HG03280 (cell line): ENCODE measurements around the gene OR6P1.

Experiments used
- ATAC-seq: cut with Tn5 transposase; IDR thresholded peaks from one replicate; pipeline ENCODE4 v1.9.1; 2021; ENCODE audit warnings: mild to moderate bottlenecking, moderate library complexity; ENCODE audit not compliant: unreplicated experiment

OR6P1 gene, protein sequence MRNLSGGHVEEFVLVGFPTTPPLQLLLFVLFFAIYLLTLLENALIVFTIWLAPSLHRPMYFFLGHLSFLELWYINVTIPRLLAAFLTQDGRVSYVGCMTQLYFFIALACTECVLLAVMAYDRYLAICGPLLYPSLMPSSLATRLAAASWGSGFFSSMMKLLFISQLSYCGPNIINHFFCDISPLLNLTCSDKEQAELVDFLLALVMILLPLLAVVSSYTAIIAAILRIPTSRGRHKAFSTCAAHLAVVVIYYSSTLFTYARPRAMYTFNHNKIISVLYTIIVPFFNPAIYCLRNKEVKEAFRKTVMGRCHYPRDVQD

DNA sequence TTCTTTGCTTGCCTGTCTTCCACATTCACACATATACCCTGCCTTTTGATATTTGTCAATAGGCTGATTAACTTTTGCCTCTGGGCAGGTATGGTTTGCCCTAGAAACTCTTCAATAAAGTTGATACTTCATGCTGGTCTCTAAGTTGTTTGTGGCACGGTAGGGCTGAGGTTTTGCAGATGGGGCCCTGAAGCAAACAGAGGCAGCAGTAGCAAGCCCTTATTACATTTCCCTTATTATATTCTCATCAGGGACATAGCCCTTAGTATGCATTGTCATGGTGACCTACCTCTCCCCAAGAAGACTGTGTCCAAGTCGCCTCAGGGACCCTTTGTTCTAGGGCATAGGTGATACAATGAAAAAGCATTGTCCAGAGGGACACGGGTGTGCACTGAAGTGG is at the start of gene OR6P1:
OR6P1 (minus strand) TSS at position 101 of the 400 bp plus-strand sequence. CDS start 6,976 bp downstream, outside the sequence.
- no peak for ATAC-seq

DNA sequence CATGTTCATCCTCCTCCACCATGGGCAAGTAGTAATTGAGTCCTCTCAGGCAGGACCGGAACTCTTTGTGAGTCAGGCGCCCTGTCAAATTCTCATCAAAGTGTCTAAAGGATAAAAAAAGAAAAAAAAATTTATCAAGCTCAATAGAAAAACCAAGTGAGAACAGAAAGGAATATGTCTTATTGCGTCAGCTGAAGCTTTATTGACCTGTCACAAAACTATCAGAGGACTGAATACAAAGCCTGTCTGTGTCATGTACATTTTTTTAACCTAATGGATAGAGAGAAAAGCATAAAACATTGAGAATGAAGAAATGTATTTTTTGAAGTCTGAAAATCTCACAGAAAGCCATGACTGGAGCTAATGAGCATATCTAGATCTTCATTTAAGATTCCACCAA is 43.4 kb upstream of the OR6P1 start:
- ATAC-seq = no peak

DNA sequence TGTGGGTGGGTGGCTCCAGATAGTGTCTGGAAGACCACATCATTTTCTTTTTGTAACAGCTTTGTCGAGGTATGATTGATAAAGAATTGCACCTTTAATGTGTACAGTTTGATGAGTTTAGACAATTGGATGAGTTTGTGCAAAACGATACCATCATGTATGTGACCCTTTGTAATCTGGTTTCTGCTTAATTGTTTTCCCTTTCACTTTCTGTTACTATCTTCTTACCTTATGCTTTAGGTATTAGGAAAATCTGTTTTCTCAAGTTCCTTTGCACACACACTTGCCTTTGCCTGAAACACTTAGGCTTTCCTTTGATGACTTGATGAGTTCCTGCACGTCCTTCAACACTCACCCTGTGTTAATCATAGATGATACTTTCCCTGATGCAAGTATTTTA is 41.5 kb upstream of the OR6P1 start:
- ATAC-seq = no peak

DNA sequence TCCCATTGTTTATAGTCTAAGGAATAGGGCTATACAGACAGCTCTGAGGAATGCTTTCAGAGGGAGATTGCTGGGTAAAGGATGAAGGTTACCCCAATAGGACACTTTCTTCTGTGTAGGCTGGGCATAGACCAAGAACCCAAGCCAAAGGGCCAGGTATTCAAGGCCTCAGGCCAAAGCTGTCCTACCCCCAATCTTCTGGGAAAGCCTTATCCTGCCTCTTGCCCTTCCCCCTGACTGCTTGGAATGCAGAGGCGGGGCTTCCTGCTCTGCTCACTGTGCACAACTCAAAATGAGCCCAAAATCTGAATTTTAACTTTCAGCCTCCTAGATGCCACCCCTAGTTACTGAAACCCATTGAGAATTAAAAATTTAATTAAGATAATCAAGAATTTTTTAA is 36.9 kb upstream of the OR6P1 start:
- ATAC-seq = no peak

DNA sequence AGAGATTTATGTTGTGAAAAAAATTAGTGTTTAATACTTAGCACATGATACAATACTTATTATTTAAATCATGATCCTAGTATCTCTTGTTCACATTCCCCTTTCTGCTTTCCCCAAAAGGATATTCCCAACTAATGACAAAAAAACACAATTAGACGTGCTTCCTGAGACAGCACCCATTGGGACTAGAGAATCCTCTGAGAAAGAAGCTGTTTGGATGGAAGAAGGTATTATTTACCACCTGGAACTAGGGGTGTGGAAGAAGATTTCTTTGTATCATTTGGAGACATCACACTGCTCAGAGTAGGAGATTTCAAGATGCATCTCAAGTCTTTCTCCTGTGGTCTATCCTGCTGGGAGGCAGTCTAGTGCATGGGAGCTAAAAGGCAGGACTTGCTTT is 34.6 kb upstream of the OR6P1 start, which contains the start of gene OR10Z1:
OR10Z1 (plus strand) TSS at position 301 of the 400 bp plus-strand sequence. CDS start 1,171 bp downstream, outside the sequence.
- ATAC-seq = no peak

DNA sequence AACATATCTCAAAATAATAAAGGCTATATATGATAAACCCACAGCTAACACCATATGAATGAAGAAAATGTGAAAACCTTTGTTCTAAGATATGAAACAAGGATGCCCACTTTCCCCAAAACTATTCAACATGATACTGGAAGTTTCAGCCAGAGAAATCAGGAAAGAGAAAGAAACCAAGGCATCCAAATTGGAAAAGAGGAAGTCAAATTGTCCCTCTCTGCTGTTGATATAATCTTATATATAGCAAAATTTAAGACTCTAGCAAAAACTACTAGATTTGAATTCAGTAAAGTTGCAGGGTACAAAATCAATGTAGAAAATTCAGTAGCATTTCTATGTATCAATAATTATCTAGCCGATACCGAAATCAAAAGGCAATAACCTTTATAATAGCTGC is 30.4 kb upstream of the OR6P1 start:
- ATAC-seq = no peak

DNA sequence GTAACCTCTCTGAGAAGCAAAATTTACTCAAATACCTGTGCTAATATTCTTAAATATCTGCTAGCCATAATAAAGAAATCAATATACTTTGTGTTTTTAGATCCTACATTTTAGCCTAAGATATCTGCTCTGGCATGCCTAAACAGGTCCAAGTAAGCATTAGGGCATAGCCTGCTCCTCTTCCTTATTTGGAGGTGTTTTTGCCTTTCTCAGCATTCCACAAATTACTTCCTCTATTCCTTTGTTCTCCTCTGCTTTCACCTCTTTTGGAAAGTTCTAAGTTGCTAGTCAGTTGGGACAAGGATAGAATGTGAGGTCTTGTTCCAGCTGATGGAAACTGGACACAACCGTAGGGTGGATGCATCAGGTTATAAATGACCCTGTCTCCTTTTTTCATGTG is 16.6 kb upstream of the OR6P1 start:
- ATAC-seq = no peak

DNA sequence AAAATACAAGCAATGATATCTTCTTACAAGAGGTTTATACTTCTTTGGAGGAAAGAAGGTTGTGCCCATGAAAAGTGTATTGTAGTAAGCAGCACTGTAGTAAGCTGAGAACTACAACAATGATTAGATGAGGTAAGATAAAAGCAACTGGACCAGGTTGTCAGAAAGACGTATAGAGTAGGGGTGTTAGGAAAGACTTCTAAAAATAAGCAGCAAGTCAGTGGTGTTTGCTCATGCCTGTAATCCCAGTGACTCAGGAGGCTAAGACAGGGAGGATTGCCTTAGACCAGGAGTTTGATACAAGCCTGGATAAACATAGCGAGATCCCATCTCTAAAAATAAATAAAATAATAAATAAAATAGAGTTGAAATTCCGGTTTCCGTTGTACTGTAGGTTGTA is 13.6 kb upstream of the OR6P1 start:
- ATAC-seq = no peak

DNA sequence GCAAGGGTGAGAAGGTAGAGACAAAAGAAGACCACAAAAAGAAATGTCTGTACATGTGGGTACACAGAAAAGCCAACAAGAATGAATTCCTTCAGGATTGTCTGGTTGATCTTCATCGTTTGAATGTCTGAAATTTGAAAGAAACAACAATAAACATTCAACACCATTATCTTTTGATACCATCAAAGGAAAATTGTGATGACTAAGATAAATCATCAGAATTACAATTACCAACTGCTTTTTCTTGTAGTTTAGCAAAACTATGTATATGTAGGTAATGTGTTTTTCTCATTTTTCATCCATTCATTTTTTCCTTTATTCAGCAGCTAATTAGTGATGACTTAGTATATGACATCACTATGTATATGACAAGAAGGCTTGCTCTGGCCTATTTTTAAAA is 9.4 kb upstream of the OR6P1 start, which contains the start of gene OR10X1:
OR10X1 (minus strand) TSS at position 167 of the 400 bp plus-strand sequence; CDS start at position 167, 0 bp downstream.
- no peak for ATAC-seq

DNA sequence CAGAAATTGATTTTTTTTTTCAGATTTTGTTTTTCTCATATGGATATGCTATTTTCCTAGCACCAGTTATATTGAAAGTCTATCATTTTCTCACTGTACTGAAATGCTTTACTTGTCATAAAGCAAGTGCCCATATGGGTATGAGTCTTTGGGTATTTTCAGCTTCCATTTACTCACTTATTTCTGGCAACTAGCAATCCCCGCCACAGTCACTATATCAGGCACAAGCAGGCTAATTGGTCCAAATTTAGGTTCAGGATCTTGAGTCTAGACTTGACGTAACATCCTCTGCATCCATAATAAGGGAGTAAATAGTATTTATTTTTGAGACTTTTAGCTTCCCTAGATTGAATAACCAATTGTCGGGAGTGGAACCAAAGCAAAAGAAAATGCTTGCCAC is 7.2 kb upstream of the OR6P1 start:
- no peak for ATAC-seq

DNA sequence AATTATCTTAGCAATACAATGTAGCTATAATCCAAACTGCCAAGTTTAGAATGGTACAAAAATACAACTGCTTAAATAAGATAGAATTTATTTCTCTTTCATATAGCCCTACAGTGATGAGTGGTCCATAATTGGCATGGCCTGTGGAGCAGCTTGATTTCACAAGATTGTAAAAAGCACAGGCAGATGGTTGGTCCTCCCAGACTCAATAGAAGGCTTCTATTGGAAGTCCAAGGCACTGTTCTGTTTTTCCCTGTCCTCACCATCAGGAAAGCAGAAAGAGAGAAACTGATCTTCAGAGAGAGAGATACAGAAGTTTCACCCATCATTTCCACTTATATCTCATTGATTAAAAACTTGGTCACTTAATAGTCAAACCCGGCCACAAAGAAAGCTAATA is 1.8 kb upstream of the OR6P1 start:
- ATAC-seq = no peak

DNA sequence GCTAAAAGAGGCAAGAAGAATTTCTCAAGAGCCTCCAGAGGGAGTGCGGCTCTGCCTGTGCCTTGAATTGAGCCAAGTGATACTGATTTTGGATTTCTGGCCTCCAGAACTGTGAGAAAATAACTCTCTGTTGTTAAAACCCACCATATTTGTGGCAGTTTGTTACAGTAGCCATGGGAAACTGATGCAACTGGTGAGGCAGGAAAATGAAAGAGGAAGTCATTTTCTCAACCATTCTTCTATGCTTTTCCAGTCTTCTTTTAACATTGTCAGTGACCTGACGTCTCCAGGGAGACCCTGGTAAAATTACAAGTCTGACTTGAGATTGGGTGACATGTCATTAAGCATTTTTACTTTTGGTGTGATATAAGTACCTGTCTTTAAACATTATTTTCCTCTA is 5.8 kb downstream of the OR6P1 start:
- no peak for ATAC-seq

DNA sequence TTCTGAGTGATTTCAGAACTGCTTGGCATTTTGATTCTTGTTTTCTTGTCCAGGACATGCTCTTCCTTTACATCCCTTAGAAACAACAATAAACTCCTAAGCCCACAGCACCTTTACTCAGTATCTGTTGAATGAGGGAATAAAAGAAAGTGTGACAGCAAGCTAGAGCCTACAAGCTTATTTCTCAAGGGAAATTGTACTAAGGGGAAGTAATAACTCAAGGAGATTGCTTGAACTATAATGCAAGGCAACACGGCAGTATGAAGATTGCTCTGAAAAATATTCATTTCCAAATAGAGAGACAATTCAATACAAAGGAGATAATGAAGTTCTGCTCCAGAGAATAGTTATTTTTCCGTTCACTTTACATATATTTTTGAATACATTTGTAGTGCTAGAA is 6.5 kb downstream of the OR6P1 start:
- ATAC-seq = no peak

DNA sequence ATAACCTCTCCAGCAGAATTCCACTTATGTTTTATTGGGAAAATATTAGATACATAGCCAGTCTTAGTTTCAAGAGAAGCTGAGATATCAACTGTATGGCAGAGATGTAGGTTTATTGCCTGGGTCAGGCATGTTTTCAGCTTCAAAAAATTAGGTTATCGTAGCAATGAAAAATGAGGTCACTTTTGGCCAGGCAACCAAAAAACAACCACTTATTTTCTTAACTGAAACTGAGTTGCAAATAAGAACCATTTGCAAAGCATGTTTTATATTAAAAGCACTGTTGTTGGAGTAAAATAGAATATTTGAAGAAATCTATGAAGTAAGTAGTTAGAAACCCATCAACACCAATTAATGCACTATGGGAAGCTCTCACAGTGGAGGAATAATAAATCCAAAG is 10.7 kb downstream of the OR6P1 start:
- no peak for ATAC-seq

DNA sequence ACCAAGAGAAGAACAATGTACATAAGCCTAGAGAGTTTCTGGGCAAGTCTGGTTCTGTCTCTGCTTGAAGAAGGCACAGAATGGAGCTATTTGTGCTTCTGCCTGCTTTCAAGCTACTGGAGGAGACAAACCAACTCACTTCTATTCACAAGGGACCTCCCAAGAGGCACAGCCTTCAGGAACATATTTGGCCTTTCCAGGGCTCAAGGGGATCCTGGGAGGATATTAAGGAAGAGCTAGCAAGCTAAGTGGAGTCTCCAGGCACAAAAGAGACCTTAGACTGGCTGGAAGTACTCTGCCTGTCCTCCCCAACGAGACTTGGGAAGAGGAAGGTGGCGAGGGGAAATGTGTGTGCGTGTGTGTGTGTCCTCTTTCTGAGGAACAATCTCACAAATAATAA is 16.0 kb downstream of the OR6P1 start, which contains the start of gene OR6Y1:
OR6Y1 (minus strand) TSS at position 54 of the 400 bp plus-strand sequence. CDS start 6,300 bp downstream, outside the sequence.
- ATAC-seq = no peak

DNA sequence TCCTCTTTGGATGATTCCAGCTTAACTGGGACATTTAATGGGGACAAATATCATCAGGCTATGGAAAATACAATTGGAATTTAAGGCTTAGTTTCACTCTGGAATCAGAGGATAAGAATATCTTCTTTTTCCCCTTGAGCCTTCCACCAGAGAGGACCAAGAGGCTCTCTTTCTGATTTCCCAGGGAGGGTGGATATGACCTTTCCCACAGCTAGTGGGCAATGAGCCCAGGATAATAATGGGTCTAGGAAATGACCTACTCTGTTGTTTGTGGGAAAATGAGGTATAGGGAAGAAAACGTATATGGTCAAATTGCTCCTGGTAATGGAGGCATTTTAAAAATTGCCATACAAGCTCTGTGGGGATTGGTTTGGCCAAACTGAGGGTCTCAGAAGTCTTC is 18.1 kb downstream of the OR6P1 start:
- ATAC-seq = no peak

DNA sequence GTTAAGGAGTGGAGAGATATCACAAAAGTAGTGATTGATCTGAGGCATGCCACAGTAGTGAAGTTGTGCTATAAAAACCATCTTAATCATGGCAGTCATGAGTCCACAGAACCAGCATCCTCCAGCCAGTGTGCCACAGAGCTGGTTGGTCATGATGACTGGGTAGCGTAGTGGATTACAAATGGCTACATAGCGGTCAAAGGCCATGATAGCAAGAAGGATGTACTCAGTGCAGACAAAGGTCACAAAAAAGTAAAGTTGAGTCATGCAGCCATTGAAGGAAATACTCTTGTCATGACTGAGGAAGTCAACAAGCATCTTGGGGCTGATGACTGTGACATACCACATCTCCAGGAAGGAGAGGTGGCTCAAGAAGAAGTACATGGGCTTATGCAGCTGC is 22.8 kb downstream of the OR6P1 start:
- ATAC-seq = no peak

DNA sequence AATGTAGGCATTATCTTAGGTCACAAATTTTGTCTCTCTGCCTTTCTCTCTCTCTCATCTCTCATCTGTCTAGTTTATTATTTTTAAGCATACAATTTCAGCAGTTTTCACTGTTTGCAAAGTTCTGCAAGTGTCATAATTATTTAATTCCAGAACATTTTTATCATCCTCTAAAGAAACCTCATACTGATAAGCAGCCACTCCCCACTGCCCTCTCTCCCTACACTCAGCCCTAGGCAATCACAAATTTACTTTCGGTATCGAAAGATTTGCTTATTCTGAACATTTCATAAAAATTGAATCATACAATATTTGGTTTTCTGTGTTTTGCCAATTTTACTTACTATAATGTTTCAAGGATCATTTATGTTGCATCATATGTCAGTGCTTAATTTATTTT is 32.8 kb downstream of the OR6P1 start:
- no peak for ATAC-seq

DNA sequence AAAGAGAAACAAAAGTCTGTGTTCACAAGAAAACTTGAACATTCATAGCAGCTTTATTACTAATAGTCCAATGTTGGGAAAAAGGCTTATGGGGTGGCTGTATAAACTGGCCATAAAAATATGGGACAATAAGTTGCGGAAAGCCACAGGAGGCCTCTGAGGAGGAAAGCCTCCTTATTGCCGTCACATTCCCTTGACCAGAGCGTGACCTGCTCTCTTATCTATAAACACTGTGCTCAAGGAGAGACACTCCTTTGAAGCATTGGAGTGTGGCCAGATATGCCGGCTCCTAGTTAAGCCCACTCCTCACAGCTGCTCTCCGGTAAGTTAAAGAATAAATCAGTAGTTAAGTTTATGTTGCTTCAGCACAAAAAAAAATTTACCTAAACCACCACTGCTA is 35.9 kb downstream of the OR6P1 start:
- ATAC-seq = no peak

DNA sequence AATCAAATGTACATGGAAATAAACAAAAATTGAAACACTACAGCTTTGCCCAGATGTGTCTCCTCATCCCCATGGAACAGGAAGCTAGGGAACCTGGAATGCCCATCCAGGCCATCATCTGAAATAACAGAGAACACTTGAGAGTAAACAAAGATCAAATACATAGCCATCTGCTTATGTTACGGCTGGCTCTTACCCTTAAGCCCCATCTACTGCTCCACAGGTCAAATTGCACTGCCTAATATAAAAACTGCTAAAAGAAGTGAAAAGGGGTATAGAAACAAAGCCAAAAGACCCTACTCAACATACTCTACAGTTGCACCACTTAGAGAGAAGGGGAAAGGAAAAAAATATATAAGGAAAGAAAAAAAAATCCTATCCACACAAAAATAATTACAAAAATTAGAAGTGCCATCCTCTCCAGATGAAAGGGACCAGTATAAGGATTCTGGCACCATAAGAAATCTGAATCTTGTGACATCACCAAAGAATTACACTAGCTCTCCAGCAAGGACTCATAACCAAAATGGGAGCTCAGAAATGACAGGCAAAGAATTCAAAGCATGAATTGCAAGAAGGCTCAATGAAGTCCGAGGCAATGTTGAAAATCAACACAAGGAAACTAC is 43.1 kb downstream of the OR6P1 start:
- no peak for ATAC-seq

DNA sequence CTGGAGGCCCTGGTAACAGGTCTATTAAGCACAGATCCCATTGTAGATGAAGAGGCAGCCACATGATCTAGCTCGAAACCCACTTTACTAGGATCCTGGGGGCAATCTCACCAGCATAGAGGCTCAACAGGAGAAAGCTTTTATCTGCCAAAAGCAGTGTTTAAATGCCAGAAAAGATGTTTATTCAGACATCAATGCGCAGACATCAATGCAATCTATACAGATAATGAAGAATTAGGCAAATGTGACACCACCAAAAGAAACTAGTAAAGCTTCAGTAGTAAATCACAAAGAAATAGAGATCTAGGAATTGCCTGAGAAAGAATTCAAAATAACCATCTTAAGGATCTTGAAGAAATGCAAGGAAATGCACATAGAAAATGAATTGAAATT is 48.7 kb downstream of the OR6P1 start:
- ATAC-seq = no peak

DNA sequence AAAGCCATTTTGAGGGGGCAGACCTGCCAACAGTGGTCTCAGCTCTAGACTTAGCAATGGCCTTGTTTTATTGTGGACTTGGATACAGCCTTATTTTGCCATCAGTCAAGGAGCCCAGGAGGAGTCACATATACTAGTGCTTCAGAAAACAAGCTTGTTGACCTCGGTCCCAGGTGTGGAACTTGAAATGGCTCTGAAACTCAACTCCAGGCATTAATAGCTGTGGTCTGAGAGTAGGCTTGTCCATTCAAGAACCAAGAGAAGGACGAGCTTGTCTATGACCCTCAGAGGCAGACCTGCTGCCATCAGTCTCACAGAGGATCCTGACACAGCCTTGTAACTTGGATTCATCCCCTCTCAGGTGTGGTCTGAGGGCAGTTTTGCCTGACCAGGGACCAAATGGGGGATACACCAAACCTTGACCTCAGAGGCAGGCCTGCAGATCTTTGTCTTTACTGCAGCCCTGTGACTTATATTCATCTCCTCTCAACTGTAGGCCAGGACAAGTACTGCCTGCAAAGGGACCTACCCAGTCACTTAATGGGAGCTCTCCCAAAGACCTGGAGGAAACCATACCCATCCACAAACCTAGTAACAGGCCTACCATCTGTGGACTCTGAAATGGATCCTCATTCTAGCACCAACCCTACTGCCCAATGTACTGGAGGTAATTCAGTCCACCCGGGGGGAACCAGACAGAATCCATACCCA is 49.3 kb downstream of the OR6P1 start:
- no peak for ATAC-seq
